IPS-18c (cell line): Measurements from ENCODE around the gene C13orf46.

Source experiments
- H3K4me3 ChIP-seq: 2 replicates; pipeline ENCODE4 v1.7.0; 2013; ENCODE audit warnings: low read depth, mild to moderate bottlenecking, low read length, moderate library complexity; ENCODE audit not compliant: insufficient read depth
- H3K9me3 ChIP-seq: one replicate; pipeline ENCODE4 v1.6.1; 2013; ENCODE audit warnings: mild to moderate bottlenecking, low read length, moderate library complexity; ENCODE audit not compliant: control insufficient read depth, insufficient read depth

Gene C13orf46

GRCh38 chr13:113938246-113938645, 35.6 kb downstream of the C13orf46 start:
- H3K9me3 ChIP-seq: no peaks in the 10 kb centered on the region
- no peak overlapping the region for H3K4me3 ChIP-seq

DNA sequence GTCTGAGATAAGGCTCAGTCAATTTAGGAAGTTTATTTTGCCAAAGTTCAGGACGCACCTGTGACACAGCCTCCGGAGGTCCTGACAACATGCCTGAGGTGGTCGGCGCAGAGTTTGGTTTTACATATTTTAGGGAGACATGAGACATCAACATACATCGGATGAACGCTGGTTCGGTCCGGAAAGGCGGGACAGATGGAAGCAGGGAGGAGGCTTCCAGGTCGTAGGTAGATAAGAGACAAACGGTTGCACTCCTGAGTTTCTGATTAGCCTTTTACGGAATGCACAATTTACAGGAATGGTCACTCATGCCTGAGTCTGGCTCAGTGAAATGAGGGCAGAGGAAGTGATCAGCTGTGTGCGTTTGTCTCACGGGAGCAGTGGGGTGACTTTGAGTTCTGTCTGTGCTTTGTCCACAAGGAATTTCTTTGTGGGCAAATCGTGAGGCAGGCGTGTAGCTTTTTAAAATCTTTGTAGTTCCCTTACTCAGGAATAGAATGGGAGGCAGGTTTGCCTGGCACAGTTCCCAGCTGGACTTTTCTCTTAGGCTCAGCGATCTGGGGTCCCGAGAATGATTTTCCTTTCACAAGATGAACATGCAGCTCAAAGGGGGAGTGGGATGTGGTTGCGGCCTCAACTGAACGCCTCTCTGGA, 36.2 kb downstream of the C13orf46 start:
- Histone ChIP-seq H3K9me3 (no peaks in the 10 kb centered on the region), H3K4me3 (no peak overlapping the region)

DNA sequence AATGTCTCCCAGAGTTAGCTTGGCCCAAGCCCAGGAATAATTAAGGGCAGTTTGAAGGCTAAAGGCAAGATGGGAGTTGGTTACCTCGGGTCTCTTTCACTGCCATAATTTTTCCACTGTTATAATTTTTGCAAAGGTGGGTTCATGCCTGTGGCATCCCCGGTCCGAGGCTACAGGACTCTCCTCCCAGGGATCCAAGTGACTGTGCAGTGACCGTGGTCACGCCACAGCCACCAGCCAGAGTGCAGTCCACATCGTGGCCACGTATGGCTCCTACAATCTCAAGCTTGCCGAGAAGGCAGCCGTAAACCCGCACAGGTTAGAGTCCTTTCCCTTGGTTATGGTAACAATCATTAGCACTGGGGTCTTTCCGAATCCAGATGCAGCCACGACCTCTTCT, 36.8 kb downstream of the C13orf46 start:
- Histone ChIP-seq H3K4me3 (no peak overlapping the region), H3K9me3 (no peaks in the 10 kb centered on the region)

DNA sequence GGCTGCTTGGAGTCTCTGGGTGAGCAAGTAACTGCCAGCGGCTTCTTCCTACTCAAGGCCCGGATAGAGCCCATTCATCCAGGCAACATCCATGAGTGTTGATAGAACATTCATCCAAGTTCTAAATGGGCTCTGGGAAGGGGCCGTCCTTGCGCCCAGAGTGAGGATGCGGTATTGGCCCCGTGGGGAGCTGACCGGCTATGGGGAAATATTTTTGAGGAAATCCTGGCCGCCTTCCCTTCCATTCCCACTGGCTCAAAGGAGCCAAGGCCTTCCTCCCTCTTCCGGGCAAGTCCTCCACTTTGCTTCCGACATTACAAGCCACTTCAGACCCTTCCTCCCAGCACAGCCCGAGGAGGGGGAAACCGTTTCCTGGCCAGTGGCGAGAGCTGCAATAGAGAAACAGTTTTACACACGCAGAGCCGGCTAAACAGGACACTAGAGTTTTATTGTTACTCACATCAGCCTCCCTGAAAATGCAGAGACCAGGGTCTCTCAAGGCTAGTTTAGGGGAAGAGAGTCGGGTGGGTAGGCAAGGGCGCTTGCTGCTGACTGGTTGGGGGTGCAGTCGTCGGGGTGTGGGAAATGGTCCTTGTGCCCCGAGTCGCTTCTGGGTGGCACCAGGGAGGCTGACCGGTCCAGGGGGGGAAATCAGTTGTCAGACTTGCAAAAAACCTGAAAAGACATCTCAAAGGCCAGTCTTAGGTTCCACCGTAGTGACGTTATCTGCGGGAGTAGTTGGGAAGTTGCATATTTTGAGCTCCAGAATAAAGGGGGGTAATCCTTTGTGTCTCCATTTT, 37.5 kb downstream of the C13orf46 start:
- Histone ChIP-seq H3K4me3 (no peak overlapping the region), H3K9me3 (no peaks in the 10 kb centered on the region)

DNA sequence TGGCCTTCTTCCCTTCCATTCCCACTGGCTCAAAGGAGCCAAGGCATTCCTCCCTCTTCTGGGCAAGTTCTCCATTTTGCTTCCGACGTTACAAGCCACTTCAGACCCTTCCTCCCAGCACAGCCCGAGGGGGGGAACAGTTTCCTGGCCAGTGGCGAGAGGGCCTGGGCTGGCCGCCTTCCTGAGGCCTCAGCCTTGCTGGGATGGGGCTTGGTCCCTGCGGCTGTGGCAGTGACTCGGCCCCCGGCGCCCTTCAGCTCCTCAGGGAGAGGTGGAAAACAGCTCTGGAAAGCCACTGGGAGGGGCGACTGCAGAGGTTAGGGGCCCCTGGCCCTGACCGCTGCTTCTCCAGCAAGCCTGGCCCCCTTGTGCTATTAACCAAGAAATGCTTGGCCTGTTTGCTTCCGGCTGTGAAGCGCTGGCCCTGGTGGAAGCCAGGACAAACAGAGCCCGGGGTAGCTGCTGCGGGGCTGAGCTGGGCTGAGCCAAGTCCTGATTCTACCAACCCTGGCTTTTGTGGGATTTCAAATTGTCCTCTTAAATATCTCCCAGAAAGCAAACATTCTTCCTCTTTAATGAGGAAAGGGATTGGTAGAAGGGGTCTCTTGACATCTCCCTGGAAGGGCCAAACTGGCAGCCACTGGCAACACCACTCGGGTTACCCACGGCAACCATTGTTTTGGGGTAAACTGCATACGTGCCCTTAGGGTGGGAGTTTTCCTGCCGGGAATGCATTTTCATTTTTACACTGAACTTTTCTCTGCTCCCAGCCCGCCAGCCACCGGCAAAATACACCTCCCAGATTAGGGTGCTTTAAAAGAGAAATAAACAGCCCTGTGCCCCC, 38.7 kb downstream of the C13orf46 start:
- Histone ChIP-seq H3K4me3 (no peak overlapping the region), H3K9me3 (no peaks in the 10 kb centered on the region)

GRCh38 chr13:113934576-113934975, 39.3 kb downstream of the C13orf46 start:
- H3K9me3 ChIP-seq: no peaks in the 10 kb centered on the region

GRCh38 chr13:113933901-113934300, 40.0 kb downstream of the C13orf46 start:
- no peaks in the 10 kb centered on the region for H3K9me3 ChIP-seq
- no peak overlapping the region for H3K4me3 ChIP-seq

More at GRCh38 chr13:113934576-113934975, 39.3 kb downstream of the C13orf46 start:
- H3K4me3 ChIP-seq: no peak overlapping the region

DNA sequence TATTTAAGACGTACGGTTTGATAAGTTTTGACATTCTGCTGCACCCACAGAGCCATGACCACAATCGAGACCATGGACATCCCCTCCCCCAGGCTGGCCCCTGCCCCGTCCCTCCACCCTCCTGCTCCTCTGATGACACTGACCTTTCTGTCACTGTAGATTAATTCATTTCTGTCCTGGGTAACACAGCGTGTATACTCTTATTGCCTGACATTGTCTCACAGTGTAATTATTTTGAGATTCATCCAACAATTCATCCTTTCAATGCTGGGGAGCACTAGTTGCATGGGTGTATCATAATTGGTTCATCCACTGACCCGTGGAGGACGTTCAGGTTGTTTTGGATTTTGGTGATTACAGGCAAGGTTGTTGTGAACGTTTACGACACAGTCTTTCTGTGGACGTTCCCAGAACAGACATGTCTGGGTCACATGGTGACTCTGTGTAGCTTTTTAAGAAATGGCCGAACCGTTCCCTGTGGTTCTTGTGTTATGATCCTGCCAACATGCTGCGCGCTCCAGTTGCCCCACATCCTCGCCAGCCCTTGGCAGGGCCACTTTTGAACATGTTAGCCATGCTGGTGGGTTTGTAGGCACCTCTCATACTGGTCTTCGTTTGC, 41.9 kb downstream of the C13orf46 start:
- Histone ChIP-seq H3K4me3 (no peak overlapping the region), H3K9me3 (no peaks in the 10 kb centered on the region)

DNA sequence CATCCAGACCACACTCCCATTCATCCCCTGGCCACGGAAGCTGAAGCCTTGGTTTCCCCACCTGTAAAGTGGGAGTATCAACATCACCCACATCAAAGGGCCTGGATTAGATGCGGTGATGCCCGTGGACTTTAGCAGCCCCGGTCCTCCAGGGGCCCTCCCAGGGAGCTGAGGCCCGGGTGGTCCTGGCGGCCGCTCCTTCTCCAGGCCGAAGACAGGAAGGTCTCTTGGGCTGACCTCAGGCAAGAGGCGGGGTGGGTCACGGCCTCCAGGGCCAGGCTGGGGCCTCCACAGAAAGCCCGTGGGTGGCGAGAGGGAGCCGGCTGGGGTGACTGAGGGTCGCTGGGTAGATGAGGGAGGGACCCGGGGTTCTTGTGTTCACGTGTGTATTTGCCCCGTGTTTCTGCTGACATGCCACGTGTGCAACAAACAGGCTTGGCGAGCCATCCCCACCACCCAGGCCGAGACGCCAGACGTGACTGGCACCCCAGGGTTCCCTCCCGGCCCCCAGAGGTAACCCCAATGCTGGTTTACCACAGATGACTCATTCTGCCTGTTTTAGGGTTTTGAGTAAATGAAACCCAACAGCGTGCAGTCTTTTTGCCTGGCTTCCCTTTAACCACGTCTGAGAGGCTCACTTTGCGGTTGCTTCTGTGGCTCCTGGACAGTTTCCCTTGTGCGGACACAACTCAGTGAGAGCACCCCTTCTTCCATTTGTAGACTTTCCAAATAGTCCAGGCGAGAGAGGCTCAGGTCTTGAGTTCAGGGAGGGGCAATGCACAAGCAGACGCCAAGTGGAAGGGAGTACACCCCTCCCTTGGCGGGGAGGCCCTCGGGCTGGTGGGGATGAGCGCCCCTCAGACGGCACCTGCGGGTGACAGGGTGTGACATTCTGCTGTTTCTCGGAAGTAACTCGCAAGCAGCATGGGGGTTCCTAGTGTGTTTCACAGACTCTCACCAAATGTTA, 42.9 kb downstream of the C13orf46 start:
- H3K9me3 ChIP-seq: no peaks in the 10 kb centered on the region

GRCh38 chr13:113929628-113930615, 44.0 kb downstream of the C13orf46 start:
- Histone ChIP-seq H3K9me3 (no peaks in the 10 kb centered on the region), H3K4me3 (no peak overlapping the region)

More for the DNA sequence above, 42.9 kb downstream of the C13orf46 start:
- no peak overlapping the region for H3K4me3 ChIP-seq

GRCh38 chr13:113928685-113929627, 44.9 kb downstream of the C13orf46 start:
- no peak overlapping the region for H3K4me3 ChIP-seq
- H3K9me3 ChIP-seq: no peaks in the 10 kb centered on the region

DNA sequence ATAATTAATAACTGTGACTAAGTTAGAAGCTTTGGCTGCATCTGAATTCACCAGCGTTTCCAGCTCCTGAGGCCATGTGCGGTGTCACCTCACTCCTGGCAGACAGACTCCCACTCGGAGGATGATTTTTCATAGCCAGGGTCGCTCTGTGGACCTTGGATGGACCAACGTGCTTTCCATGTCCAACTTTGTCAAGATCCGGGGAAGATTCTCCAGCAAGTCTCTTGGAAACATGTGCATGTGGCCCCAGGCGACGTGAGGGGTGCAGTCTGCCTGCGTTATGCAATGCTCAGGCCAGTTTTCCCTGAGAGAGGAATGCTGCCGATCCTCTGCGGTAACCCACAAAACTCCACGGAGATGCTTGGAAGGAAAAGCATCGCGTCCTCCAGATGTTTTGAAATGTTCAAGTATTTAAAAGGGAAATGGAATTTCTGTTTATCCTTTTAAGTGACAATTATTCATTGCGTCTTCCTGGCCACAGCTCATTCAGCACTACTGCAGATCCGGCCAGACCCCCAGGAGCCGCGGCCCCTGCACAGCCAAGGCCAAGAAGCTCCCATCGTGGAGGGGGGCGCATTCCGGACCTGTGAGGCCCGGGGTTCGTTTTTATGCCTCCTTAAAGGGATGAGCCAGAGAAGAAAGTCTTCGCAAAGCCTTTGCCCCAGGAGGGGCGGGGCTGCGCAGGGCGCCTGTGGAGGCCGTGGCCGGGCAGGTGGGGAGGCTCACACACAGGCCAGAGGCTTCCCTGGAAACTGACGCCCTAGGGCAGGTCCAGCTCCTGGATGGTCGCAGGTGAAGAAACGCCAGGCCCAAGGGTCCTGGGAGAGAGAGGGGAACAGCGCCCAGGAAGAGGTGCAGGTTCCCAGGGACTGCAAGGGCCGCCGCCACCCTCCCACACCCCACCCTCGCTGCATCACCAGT, 46.0 kb downstream of the C13orf46 start:
- H3K9me3 ChIP-seq: no peaks in the 10 kb centered on the region
- no peak overlapping the region for H3K4me3 ChIP-seq

GRCh38 chr13:113926951-113927660, 46.8 kb downstream of the C13orf46 start:
- Histone ChIP-seq H3K4me3 (no peak overlapping the region), H3K9me3 (no peaks in the 10 kb centered on the region)
